Liver (tissue), 3 donors: ENCODE results near the gene GEMIN5.

ENCODE experiments used
- GABPA ChIP-seq, 2 donors: IDR thresholded peaks in 1 of 2; conservative IDR thresholded peaks in 1 of 2; 2 replicates each; pipeline ENCODE4 v1.6.1; 2016; ENCODE audit warnings: antibody characterized with exemption in 2 of 2, mild to moderate bottlenecking in 1 of 2, moderate library complexity in 1 of 2
- HNF4G ChIP-seq: IDR thresholded peaks from 2 replicates; pipeline ENCODE4 v1.6.1; 2016; ENCODE audit warnings: antibody characterized with exemption
- JUND ChIP-seq, 2 donors: IDR thresholded peaks; 2 replicates each; pipeline ENCODE4 v1.6.1; 2016; ENCODE audit warnings: antibody characterized with exemption in 2 of 2
- RAD21 ChIP-seq, 2 donors: IDR thresholded peaks; 2 replicates each; pipeline ENCODE4 v1.6.1; 2016; ENCODE audit warnings: antibody characterized with exemption in 2 of 2, mild to moderate bottlenecking in 2 of 2
- REST ChIP-seq: IDR thresholded peaks from 2 replicates; pipeline ENCODE4 v1.6.1; 2016; ENCODE audit warnings: antibody characterized with exemption, mild to moderate bottlenecking
- RXRA ChIP-seq, 2 donors: IDR thresholded peaks; 2 replicates each; pipeline ENCODE4 v1.6.1; 2017 to 2018; ENCODE audit warnings: antibody characterized with exemption in 2 of 2, mild to moderate bottlenecking in 1 of 2
- SP1 ChIP-seq: IDR thresholded peaks from 2 replicates; pipeline ENCODE4 v1.6.1; 2018; ENCODE audit warnings: antibody characterized with exemption, mild to moderate bottlenecking
- TAF1 ChIP-seq: conservative IDR thresholded peaks from 2 replicates; pipeline ENCODE4 v1.6.1; 2016; ENCODE audit warnings: antibody characterized with exemption, mild to moderate bottlenecking
- YY1 ChIP-seq: IDR thresholded peaks from 2 replicates; pipeline ENCODE4 v1.6.1; 2016; ENCODE audit warnings: antibody characterized with exemption, mild to moderate bottlenecking
- TF ChIP-seq, protein P1 (sequence below): fragments of 150-350 bp; IDR thresholded peaks from 2 replicates; pipeline ENCODE4 v1.5.1; 2017; ENCODE audit warnings: improper control_type of control experiment, low read depth, low read length; ENCODE audit not compliant: missing input control
- TF ChIP-seq, protein P2 (sequence below): IDR thresholded peaks from 2 replicates; pipeline ENCODE4 v1.6.1; 2016; ENCODE audit warnings: antibody characterized with exemption
- TF ChIP-seq, protein P3 (sequence below): IDR thresholded peaks from 2 replicates; pipeline ENCODE4 v1.6.1; 2016; ENCODE audit warnings: antibody characterized with exemption
- donor health status: healthy.
- donor health status: healthy.

- TF ChIP-seq, protein P1, sequence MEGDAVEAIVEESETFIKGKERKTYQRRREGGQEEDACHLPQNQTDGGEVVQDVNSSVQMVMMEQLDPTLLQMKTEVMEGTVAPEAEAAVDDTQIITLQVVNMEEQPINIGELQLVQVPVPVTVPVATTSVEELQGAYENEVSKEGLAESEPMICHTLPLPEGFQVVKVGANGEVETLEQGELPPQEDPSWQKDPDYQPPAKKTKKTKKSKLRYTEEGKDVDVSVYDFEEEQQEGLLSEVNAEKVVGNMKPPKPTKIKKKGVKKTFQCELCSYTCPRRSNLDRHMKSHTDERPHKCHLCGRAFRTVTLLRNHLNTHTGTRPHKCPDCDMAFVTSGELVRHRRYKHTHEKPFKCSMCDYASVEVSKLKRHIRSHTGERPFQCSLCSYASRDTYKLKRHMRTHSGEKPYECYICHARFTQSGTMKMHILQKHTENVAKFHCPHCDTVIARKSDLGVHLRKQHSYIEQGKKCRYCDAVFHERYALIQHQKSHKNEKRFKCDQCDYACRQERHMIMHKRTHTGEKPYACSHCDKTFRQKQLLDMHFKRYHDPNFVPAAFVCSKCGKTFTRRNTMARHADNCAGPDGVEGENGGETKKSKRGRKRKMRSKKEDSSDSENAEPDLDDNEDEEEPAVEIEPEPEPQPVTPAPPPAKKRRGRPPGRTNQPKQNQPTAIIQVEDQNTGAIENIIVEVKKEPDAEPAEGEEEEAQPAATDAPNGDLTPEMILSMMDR: no peak
- TF ChIP-seq YY1: no peak
- TF ChIP-seq JUND (IDR thresholded peaks at IDR 0.05): no peak
- no peak for TF ChIP-seq TAF1
- TF ChIP-seq, protein P2, sequence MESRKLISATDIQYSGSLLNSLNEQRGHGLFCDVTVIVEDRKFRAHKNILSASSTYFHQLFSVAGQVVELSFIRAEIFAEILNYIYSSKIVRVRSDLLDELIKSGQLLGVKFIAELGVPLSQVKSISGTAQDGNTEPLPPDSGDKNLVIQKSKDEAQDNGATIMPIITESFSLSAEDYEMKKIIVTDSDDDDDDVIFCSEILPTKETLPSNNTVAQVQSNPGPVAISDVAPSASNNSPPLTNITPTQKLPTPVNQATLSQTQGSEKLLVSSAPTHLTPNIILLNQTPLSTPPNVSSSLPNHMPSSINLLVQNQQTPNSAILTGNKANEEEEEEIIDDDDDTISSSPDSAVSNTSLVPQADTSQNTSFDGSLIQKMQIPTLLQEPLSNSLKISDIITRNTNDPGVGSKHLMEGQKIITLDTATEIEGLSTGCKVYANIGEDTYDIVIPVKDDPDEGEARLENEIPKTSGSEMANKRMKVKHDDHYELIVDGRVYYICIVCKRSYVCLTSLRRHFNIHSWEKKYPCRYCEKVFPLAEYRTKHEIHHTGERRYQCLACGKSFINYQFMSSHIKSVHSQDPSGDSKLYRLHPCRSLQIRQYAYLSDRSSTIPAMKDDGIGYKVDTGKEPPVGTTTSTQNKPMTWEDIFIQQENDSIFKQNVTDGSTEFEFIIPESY: no peak
- no peak for TF ChIP-seq SP1
- TF ChIP-seq GABPA (IDR thresholded peaks at IDR 0.05 in 1 of 2, conservative IDR thresholded peaks at IDR 0.05 in 1 of 2): no peak
- no peak for TF ChIP-seq RAD21 (IDR thresholded peaks at IDR 0.05)
- TF ChIP-seq, protein P3, sequence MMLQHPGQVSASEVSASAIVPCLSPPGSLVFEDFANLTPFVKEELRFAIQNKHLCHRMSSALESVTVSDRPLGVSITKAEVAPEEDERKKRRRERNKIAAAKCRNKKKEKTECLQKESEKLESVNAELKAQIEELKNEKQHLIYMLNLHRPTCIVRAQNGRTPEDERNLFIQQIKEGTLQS: no peak
- TF ChIP-seq REST: no peak
- no peak for TF ChIP-seq RXRA (IDR thresholded peaks at IDR 0.05)
- no peak for TF ChIP-seq HNF4G
Measured at GRCh38 chr5:154943527-154943926, 5.5 kb upstream of the GEMIN5 start.
